ENCODE measurements around the gene PVALEF. TPM values are rescaled to one million over a fixed set of nuclear protein-coding genes. Genes with fewer than 3 reads are reported as not detected.

Gene PVALEF
- total RNA-seq, 4 donors from 2014 or later = not detected

GRCh38 chr17:81132197-81132540 is 33.1 kb upstream of the PVALEF start:
- Histone ChIP-seq H3K4me3 (no peak overlapping the region), H3K27ac (no peak overlapping the region)

GRCh38 chr17:81132770-81133723 is 32.3 kb upstream of the PVALEF start:
- DNase-seq (ENCODE audit: low spot score in 2 of 2) = no peak
- Histone ChIP-seq H3K36me3 (no peaks in the 10 kb centered on the region), H3K27ac (no peak overlapping the region), H3K9me3 (no peaks in the 10 kb centered on the region), H3K4me1 (no peaks in the 10 kb centered on the region), H3K4me3 (no peak overlapping the region), H3K27me3 (peaks cover 2% of the 10 kb centered on the region)
- WGBS = 72% methylated on average over 13 of the region's 22 CpGs
- no peak for TF ChIP-seq EP300 (IDR thresholded peaks at IDR 0.05)
- no peak for TF ChIP-seq CTCF (IDR thresholded peaks at IDR 0.05)
- no peak for TF ChIP-seq POLR2AphosphoS5 (IDR thresholded peaks at IDR 0.05)
- TF ChIP-seq POLR2A (IDR thresholded peaks at IDR 0.05) = no peak

More at GRCh38 chr17:81132197-81132540, 33.1 kb upstream of the PVALEF start:
- TF ChIP-seq POLR2A (IDR thresholded peaks at IDR 0.05) (no peak), EP300 (IDR thresholded peaks at IDR 0.05) (no peak), POLR2AphosphoS5 (IDR thresholded peaks at IDR 0.05) (no peak), CTCF (IDR thresholded peaks at IDR 0.05) (no peak)
- no peak for DNase-seq (ENCODE audit: low spot score in 2 of 2)
- Histone ChIP-seq H3K36me3 (no peaks in the 10 kb centered on the region), H3K9me3 (no peaks in the 10 kb centered on the region), H3K4me1 (no peaks in the 10 kb centered on the region), H3K27me3 (peaks cover 2% of the 10 kb centered on the region)
- WGBS = no CpG with 5 or more reads among the region's 11 CpGs

- no peaks in the 10 kb centered on the region for H3K36me3 ChIP-seq
- no peaks in the 10 kb centered on the region for H3K4me1 ChIP-seq
- no peak for TF ChIP-seq POLR2A (IDR thresholded peaks at IDR 0.05)
- no peak for TF ChIP-seq POLR2AphosphoS5 (IDR thresholded peaks at IDR 0.05)
- no peak for TF ChIP-seq CTCF (IDR thresholded peaks at IDR 0.05)
- TF ChIP-seq EP300 (IDR thresholded peaks at IDR 0.05) = no peak
- 86% methylated on average over 15 of the region's 28 CpGs for WGBS
- no peak overlapping the region for H3K4me3 ChIP-seq
- no peak overlapping the region for H3K27ac ChIP-seq
- H3K9me3 ChIP-seq = no peaks in the 10 kb centered on the region
- no peak for DNase-seq (ENCODE audit: low spot score in 2 of 2)
- peaks cover 2% of the 10 kb centered on the region for H3K27me3 ChIP-seq
Measured at GRCh38 chr17:81134064-81134781, 31.1 kb upstream of the PVALEF start.

GRCh38 chr17:81135505-81136278 is 29.6 kb upstream of the PVALEF start:
- H3K4me1 ChIP-seq = no peaks in the 10 kb centered on the region
- no peak overlapping the region for H3K27ac ChIP-seq
- no peak overlapping the region for H3K4me3 ChIP-seq
- no peak for TF ChIP-seq POLR2AphosphoS5 (IDR thresholded peaks at IDR 0.05)
- TF ChIP-seq CTCF (IDR thresholded peaks at IDR 0.05) = no peak
- no peak for TF ChIP-seq POLR2A (IDR thresholded peaks at IDR 0.05)
- TF ChIP-seq EP300 (IDR thresholded peaks at IDR 0.05) = no peak
- peaks cover 2% of the 10 kb centered on the region for H3K27me3 ChIP-seq
- no peak for DNase-seq (ENCODE audit: low spot score in 2 of 2)
- H3K36me3 ChIP-seq = no peaks in the 10 kb centered on the region
- WGBS = 62% methylated on average over 20 of the region's 28 CpGs
- H3K9me3 ChIP-seq = no peaks in the 10 kb centered on the region
